Effector memory CD8-positive, alpha-beta T cell (primary cell): Measurements from ENCODE around the gene DPH5.

Experiments
- ATAC-seq: fragments of 150-1000 bp; cut with Tn5 transposase; replicated peaks from 2 replicates; pipeline ENCODE4 v1.10.0; 2021; ENCODE audit warnings: mild to moderate bottlenecking, moderate library complexity
- DNase-seq, 3 experiments: peaks; one replicate each; pipeline ENCODE4 v3.0.0; 2021
- H3K27ac Mint-ChIP-seq, 2 donors: one replicate each; pipeline ENCODE4 v1.8.0; 2022; ENCODE audit warnings: mild to moderate bottlenecking in 2 of 2, mixed read lengths in 2 of 2, moderate library complexity in 2 of 2
- H3K27me3 Mint-ChIP-seq, 2 donors: one replicate each; pipeline ENCODE4 v1.8.0; 2022; ENCODE audit warnings: mixed read lengths in 2 of 2
- H3K36me3 Mint-ChIP-seq: one replicate; pipeline ENCODE4 v1.8.0; 2022; ENCODE audit warnings: mild to moderate bottlenecking, moderate library complexity, mixed read lengths; ENCODE audit not compliant: insufficient read depth
- H3K4me1 Mint-ChIP-seq, 2 donors: one replicate each; pipeline ENCODE4 v1.8.0; 2022; ENCODE audit warnings: low read depth in 2 of 2, mixed read lengths in 2 of 2
- H3K4me3 Mint-ChIP-seq, 2 donors: one replicate each; pipeline ENCODE4 v1.8.0; 2022; ENCODE audit warnings: mild to moderate bottlenecking in 2 of 2, mixed read lengths in 2 of 2, moderate library complexity in 2 of 2
- H3K9me3 Mint-ChIP-seq, 2 donors: one replicate each; pipeline ENCODE4 v1.8.0; 2022; ENCODE audit warnings: mixed read lengths in 2 of 2

The DPH5 gene

DNA sequence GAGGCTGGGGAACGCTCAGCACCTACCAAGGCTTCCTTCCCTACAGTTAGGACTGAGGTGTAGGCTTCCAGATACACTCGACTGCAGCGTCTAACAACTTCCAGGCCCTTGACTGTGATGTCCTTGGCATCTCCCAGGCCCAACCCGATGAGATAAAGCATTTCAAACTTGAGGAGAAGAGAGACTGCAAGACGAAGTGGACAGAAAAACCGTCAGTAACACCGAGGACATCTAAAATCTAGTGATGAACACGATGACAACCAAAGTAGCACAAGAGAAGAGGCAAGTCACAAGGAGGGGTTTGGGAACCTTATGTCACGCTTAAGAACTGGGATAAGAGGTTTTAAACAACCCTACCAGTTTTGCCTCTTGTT, 314 bp downstream of the DPH5 start:
- ATAC-seq, result peak; percentile 40
- Mint-ChIP-seq H3K36me3 (peaks cover 11% of the 10 kb centered on the region), H3K4me3 (peak overlapping the region; percentile 87 to 93), H3K27me3 (no peaks in the 10 kb centered on the region), H3K27ac (peak overlapping the region; percentile 94 to 96), H3K9me3 (no peaks in the 10 kb centered on the region), H3K4me1 (peaks cover 26 to 55% of the 10 kb centered on the region in 2 donors)
- DNase-seq, result peak in 2 of 3 experiments; percentile 8

- H3K27me3 Mint-ChIP-seq, result no peaks in the 10 kb centered on the region
- no peaks in the 10 kb centered on the region for H3K9me3 Mint-ChIP-seq
- H3K36me3 Mint-ChIP-seq, result peaks cover 16% of the 10 kb centered on the region
- no peak overlapping the region for H3K4me3 Mint-ChIP-seq
- peaks cover 22 to 49% of the 10 kb centered on the region in 2 donors for H3K4me1 Mint-ChIP-seq
- H3K27ac Mint-ChIP-seq, result no peak overlapping the region
- ATAC-seq, result no peak
- DNase-seq, result no peak
These were observed 3.3 kb downstream of the DPH5 start for GRCh38 chr1:101022294-101022693.

DNA sequence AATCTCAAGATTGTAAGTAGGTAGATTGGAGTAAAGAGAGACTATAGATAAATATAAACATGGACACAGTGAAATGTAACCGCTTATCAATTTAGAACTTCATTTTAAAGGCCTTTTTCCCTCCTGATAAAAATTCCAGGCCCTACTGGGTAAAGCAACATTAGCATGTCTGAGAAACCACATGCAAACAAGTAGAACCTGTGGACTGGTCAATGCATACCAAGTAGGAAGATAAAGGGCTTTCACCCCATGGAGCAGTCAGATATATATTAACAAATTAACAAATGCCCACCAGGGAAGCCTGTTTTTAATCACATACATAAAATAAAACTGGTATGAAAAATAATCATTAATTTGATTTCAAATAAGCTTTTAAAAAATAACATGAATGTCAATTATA, 8.1 kb downstream of the DPH5 start:
- peaks cover 8% of the 10 kb centered on the region for H3K36me3 Mint-ChIP-seq
- H3K4me3 Mint-ChIP-seq, result no peak overlapping the region

GRCh38 chr1:101013776-101014175, 11.8 kb downstream of the DPH5 start:
- Mint-ChIP-seq H3K4me3 (no peak overlapping the region), H3K36me3 (peaks cover 10% of the 10 kb centered on the region), H3K27ac (no peak overlapping the region)

More for the DNA sequence above, 8.1 kb downstream of the DPH5 start:
- Mint-ChIP-seq H3K27me3 (no peaks in the 10 kb centered on the region), H3K27ac (peak overlapping the region in 1 of 2 donors; percentile 22), H3K4me1 (peaks cover 8 to 29% of the 10 kb centered on the region in 2 donors), H3K9me3 (no peaks in the 10 kb centered on the region)
- DNase-seq (no peak), ATAC-seq (no peak)

DNA sequence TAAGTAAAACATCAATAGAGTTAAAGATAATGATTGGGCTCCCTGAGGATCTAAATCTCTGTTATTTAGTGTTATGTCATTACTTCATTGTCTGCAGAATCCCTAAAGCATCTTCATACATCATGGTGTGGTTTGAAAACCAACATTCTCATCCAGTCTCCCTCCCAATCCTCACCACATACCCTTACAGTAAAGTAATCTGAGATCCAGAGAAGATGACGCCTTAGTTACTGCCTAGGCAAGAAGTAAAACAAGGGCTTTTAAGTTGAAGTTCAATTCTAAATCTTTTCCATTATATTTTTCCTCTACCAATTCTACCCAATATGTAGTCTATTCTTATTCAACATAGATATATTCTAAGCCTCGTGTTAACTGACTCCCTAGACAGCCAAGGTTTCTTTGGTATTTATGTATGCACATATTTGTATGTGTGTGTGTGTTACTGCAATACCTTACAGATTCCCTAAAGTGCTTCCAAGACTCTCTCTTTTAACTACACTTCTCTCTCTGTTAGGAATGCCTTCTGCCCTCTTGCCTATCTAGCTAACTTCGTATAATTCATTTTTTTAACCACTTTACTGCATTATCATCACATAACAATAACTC, 17.3 kb downstream of the DPH5 start:
- peaks cover 8% of the 10 kb centered on the region for H3K36me3 Mint-ChIP-seq
- DNase-seq (no peak), ATAC-seq (no peak)
- peaks cover 12 to 24% of the 10 kb centered on the region in 2 donors for H3K4me1 Mint-ChIP-seq
- no peak overlapping the region for H3K27ac Mint-ChIP-seq
- H3K9me3 Mint-ChIP-seq, result no peaks in the 10 kb centered on the region
- no peaks in the 10 kb centered on the region for H3K27me3 Mint-ChIP-seq
- no peak overlapping the region for H3K4me3 Mint-ChIP-seq

More at GRCh38 chr1:101013776-101014175, 11.8 kb downstream of the DPH5 start:
- no peak for ATAC-seq
- Mint-ChIP-seq H3K4me1 (peaks cover 2 to 13% of the 10 kb centered on the region in 2 donors), H3K27me3 (no peaks in the 10 kb centered on the region), H3K9me3 (no peaks in the 10 kb centered on the region)
- no peak for DNase-seq

GRCh38 chr1:101006553-101006952, 19.0 kb downstream of the DPH5 start:
- H3K27ac Mint-ChIP-seq, result peak overlapping the region in 1 of 2 donors; percentile 66
- peaks cover 13 to 31% of the 10 kb centered on the region in 2 donors for H3K4me1 Mint-ChIP-seq
- peaks cover 3% of the 10 kb centered on the region for H3K36me3 Mint-ChIP-seq
- no peak overlapping the region for H3K4me3 Mint-ChIP-seq
- DNase-seq (no peak), ATAC-seq (no peak)
- no peaks in the 10 kb centered on the region for H3K27me3 Mint-ChIP-seq
- no peaks in the 10 kb centered on the region for H3K9me3 Mint-ChIP-seq

GRCh38 chr1:101005871-101006270, 19.7 kb downstream of the DPH5 start:
- no peak for DNase-seq
- no peaks in the 10 kb centered on the region for H3K27me3 Mint-ChIP-seq
- H3K4me3 Mint-ChIP-seq, result peak overlapping the region in 1 of 2 donors; percentile 32

GRCh38 chr1:101005183-101005582, 20.4 kb downstream of the DPH5 start:
- no peak for DNase-seq
- Mint-ChIP-seq H3K27me3 (no peaks in the 10 kb centered on the region), H3K27ac (peak overlapping the region; percentile 3), H3K9me3 (no peaks in the 10 kb centered on the region), H3K36me3 (peaks cover 3% of the 10 kb centered on the region), H3K4me1 (peaks cover 13 to 31% of the 10 kb centered on the region in 2 donors), H3K4me3 (peak overlapping the region in 1 of 2 donors; percentile 32)
- ATAC-seq, result peak; percentile 71

More at GRCh38 chr1:101005871-101006270, 19.7 kb downstream of the DPH5 start:
- Mint-ChIP-seq H3K36me3 (peaks cover 3% of the 10 kb centered on the region), H3K4me1 (peaks cover 13 to 31% of the 10 kb centered on the region in 2 donors), H3K27ac (peak overlapping the region in 1 of 2 donors; percentile 66), H3K9me3 (no peaks in the 10 kb centered on the region)
- ATAC-seq, result peak; percentile 62

DNA sequence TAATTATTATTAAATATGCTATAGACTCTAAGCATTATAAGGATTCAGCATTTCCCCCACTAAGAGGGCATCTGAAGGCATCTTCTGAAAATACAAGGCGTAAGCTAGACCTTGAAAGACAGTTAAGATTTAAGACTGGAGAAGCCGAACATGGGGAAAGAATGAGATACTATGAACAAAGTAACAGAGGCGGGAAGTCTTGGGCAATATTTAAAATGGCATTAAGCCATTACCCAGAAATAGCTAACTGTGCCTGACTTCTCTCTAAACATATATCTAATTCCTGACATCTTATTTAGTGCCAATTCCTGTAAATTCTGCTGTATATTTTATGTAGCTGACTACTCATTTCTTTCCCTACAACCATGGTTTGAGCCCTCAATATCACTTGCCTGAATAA, 20.9 kb downstream of the DPH5 start:
- H3K4me3 Mint-ChIP-seq, result no peak overlapping the region
- no peaks in the 10 kb centered on the region for H3K9me3 Mint-ChIP-seq
- ATAC-seq, result no peak
- peaks cover 3% of the 10 kb centered on the region for H3K36me3 Mint-ChIP-seq
- no peak overlapping the region for H3K27ac Mint-ChIP-seq
- DNase-seq, result no peak
- no peaks in the 10 kb centered on the region for H3K27me3 Mint-ChIP-seq
- H3K4me1 Mint-ChIP-seq, result peaks cover 13 to 31% of the 10 kb centered on the region in 2 donors

DNA sequence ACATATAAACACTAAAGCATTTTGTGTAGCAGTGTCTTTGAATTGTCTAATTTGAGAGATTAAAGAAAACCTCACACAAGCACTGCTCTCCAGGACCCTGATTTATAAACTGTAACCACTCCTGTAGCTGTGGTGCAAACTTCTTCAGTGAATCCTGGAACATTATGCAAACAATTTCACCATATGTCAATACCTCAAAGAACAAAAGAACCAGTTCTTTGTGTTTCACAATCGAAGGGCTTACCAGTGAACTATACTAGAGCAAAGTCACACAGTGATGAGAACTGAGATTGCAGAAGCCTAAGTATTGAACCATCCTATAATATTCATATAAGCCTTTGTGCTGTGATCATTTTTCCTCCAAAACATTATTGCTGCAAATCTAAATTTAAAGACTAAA, 21.5 kb downstream of the DPH5 start:
- peaks cover 13 to 31% of the 10 kb centered on the region in 2 donors for H3K4me1 Mint-ChIP-seq
- H3K4me3 Mint-ChIP-seq, result no peak overlapping the region
- peak; percentile 21 for ATAC-seq
- H3K36me3 Mint-ChIP-seq, result peaks cover 3% of the 10 kb centered on the region
- no peaks in the 10 kb centered on the region for H3K27me3 Mint-ChIP-seq
- H3K9me3 Mint-ChIP-seq, result no peaks in the 10 kb centered on the region
- no peak for DNase-seq
- peak overlapping the region in 1 of 2 donors; percentile 22 for H3K27ac Mint-ChIP-seq

DNA sequence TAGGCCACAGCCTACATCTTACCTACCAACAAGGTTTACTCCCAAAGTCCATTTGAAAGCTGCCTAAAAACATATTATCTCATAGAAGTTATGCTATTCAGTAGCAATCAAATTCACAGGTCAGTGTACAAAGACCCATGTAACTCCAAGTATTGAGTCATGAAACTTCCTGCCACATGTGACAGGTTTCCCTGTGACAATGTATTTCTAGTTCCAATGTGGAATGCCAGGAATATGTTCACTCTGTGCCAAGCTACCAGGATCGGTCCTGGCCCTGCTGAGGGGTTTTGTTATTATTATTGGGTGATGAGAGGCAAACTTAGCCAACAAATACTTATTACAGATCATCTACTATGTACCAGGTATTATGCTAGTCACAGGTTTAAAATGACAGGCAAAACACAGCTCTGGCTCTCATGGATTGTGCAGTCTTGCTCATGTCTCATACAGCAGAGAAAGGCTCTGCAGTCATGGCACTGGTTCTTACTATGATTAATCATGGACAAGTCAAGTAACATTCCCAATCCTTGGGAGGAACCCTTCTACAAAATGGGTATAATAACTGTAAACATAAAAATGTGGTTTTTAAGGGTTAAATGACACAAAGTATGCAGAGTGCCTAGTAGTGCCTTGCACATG, 22.5 kb downstream of the DPH5 start:
- H3K27ac Mint-ChIP-seq, result peak overlapping the region; percentile 32 to 59

DNA sequence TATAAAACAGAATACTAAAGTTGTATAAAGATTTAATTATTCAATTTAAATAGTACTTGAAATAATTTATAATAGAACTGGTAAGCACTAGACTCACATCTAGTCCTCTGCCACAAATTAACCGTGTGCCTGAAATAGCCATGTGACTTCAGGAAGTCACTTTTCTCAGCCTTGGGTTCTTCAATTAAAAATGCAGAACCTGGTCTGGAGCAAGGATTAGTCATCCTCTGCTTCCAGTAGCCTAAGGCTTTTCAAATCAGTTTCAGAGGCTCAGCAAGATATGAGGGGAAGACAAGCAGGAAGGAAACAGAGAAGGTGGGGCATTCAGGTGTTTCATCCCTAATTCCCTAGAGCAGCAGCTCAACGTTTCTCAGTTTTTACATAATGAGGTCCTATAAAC, 23.0 kb downstream of the DPH5 start:
- Mint-ChIP-seq H3K27me3 (no peaks in the 10 kb centered on the region), H3K27ac (peak overlapping the region; percentile 32 to 59), H3K4me3 (no peak overlapping the region), H3K36me3 (peaks cover 8% of the 10 kb centered on the region), H3K9me3 (no peaks in the 10 kb centered on the region), H3K4me1 (peaks cover 13 to 31% of the 10 kb centered on the region in 2 donors)
- ATAC-seq (no peak), DNase-seq (no peak)

More for the DNA sequence above, 22.5 kb downstream of the DPH5 start:
- Mint-ChIP-seq H3K36me3 (peaks cover 6% of the 10 kb centered on the region), H3K4me1 (peaks cover 13 to 31% of the 10 kb centered on the region in 2 donors), H3K27me3 (no peaks in the 10 kb centered on the region), H3K9me3 (no peaks in the 10 kb centered on the region), H3K4me3 (no peak overlapping the region)
- DNase-seq (no peak), ATAC-seq (no peak)

DNA sequence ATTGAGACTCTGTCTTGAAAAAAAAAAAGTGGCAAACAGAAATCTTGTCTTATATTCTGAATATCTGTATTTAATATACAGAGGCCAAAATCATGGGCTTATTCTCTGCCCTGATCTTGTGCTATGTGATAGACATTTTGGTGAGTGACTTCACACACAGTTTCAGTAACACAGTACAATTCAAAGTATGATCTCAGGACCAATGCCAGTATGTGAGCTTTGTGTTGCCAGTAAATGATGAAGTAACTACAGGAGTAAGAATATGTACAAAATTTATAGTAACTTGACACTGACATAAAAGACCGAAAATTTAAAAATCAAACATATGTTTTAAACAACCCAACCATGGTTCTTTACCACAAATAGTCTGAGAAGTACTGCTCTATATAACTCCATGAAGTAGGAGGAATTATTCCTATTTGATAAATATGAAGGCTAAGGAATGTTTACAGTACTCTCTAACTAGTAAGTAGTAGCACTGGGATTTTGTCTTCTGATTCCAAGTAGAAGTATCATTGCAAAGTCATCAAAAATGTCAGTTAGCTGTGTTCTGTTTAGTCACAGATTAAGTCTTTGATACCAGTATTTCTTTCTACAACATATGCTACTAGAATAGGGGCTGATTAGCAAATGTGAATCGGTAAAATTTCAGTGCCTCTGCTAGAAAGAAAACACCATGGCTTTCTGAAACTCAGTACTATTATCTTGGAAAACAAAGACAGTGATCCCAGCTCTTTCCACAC, 25.3 kb downstream of the DPH5 start:
- Mint-ChIP-seq H3K36me3 (peaks cover 12% of the 10 kb centered on the region), H3K4me3 (no peak overlapping the region), H3K27ac (no peak overlapping the region), H3K27me3 (no peaks in the 10 kb centered on the region), H3K9me3 (no peaks in the 10 kb centered on the region), H3K4me1 (peaks cover 6 to 17% of the 10 kb centered on the region in 2 donors)
- DNase-seq, result no peak
- ATAC-seq, result no peak
